Measurements from ENCODE around the gene CDH8. TPM values are rescaled to one million over a fixed set of nuclear protein-coding genes. Genes with fewer than 3 reads are reported as not detected.
"Not testable (repeated sequence)": the region's sequence is repeated elsewhere in the genome, so short reads cannot be mapped to it uniquely, and the experiment has no call there.

CDH8 gene
- total RNA-seq, 1 experiment from 2014 or later: 0.59 TPM

GRCh38 chr16:61934601-61935000 is 101.6 kb downstream of the CDH8 start:
- no peak for DNase-seq (ENCODE audit: low read depth)

GRCh38 chr16:61929776-61930175 is 106.5 kb downstream of the CDH8 start:
- DNase-seq (ENCODE audit: low read depth): no peak

GRCh38 chr16:61926766-61927165 is 109.5 kb downstream of the CDH8 start:
- peak; percentile 14 for DNase-seq (ENCODE audit: low read depth)

GRCh38 chr16:61923629-61924028 is 112.6 kb downstream of the CDH8 start:
- DNase-seq (ENCODE audit: low read depth): no peak

- no peak for DNase-seq (ENCODE audit: low read depth)
Observed at GRCh38 chr16:61921373-61921772, 114.9 kb downstream of the CDH8 start.

- not testable (repeated sequence) for DNase-seq (ENCODE audit: low read depth)
Observed at GRCh38 chr16:61917865-61918826, 118.1 kb downstream of the CDH8 start.

GRCh38 chr16:61915569-61915968 is 120.7 kb downstream of the CDH8 start:
- no peak for DNase-seq (ENCODE audit: low read depth)

GRCh38 chr16:61909074-61909473 is 127.2 kb downstream of the CDH8 start:
- DNase-seq (ENCODE audit: low read depth): no peak

GRCh38 chr16:61908426-61908825 is 127.8 kb downstream of the CDH8 start:
- DNase-seq (ENCODE audit: low read depth): no peak

GRCh38 chr16:61901689-61902088 is 134.5 kb downstream of the CDH8 start:
- no peak for DNase-seq (ENCODE audit: low read depth)

GRCh38 chr16:61900482-61900881 is 135.8 kb downstream of the CDH8 start:
- DNase-seq (ENCODE audit: low read depth): peak; percentile 50

- no peak for DNase-seq (ENCODE audit: low read depth)
Observed at GRCh38 chr16:61897657-61898056, 138.6 kb downstream of the CDH8 start.

GRCh38 chr16:61892531-61892930 is 143.7 kb downstream of the CDH8 start:
- DNase-seq (ENCODE audit: low read depth): no peak

- no peak for DNase-seq (ENCODE audit: low read depth)
Observed at GRCh38 chr16:61891460-61891859, 144.8 kb downstream of the CDH8 start.

GRCh38 chr16:61890386-61890785 is 145.9 kb downstream of the CDH8 start:
- DNase-seq (ENCODE audit: low read depth): no peak

GRCh38 chr16:61887903-61888302 is 148.3 kb downstream of the CDH8 start:
- DNase-seq (ENCODE audit: low read depth): peak; percentile 59

GRCh38 chr16:61885343-61885742 is 150.9 kb downstream of the CDH8 start:
- no peak for DNase-seq (ENCODE audit: low read depth)

- DNase-seq (ENCODE audit: low read depth): no peak
Observed at GRCh38 chr16:61879306-61879705, 156.9 kb downstream of the CDH8 start.

- DNase-seq (ENCODE audit: low read depth): no peak
Observed at GRCh38 chr16:61877436-61877835, 158.8 kb downstream of the CDH8 start.

GRCh38 chr16:61872778-61873119 is 163.5 kb downstream of the CDH8 start:
- DNase-seq (ENCODE audit: low read depth): no peak

- no peak for DNase-seq (ENCODE audit: low read depth)
Observed at GRCh38 chr16:61871837-61872777, 164.1 kb downstream of the CDH8 start.

Measured in M059J (cell line).